Left lung (tissue), 10 donors: ENCODE measurements around the gene JDP2. TPM values are rescaled to one million over a fixed set of nuclear protein-coding genes. Genes with fewer than 3 reads are reported as not detected.
A peak's percentile ranks its signal among the peaks of the same experiment; 100 is the strongest.

Experiments used
- ATAC-seq: fragments of 200-7000 bp; cut with Tn5 transposase; one replicate; pipeline ENCODE4 v1.9.1; 2020; ENCODE audit warnings: moderate library complexity
- DNase-seq, 4 donors: peaks; one replicate each; pipeline ENCODE4 v3.0.0-alpha.2; 2013 to 2020
- H3K27ac ChIP-seq, 2 donors: fragments of 200-600 bp; sonication (generic) in 1 of 2; one replicate each; pipeline versions ENCODE4 v1.5.0 to v1.8.0; 2020 to 2021
- H3K27me3 ChIP-seq, 2 donors: fragments of 200-600 bp; sonication (generic) in 1 of 2; one replicate each; pipeline versions ENCODE4 v1.5.0 to v1.8.0; 2020 to 2021
- H3K36me3 ChIP-seq, 2 donors: fragments of 200-600 bp; sonication (generic) in 1 of 2; one replicate each; pipeline versions ENCODE4 v1.5.0 to v1.8.0; 2020 to 2021
- H3K4me1 ChIP-seq, 2 donors: fragments of 200-600 bp; one replicate each; pipeline ENCODE4 v1.8.0; 2021
- H3K4me3 ChIP-seq, 2 donors: fragments of 200-600 bp; sonication (generic) in 1 of 2; one replicate each; pipeline versions ENCODE4 v1.5.0 to v1.8.0; 2020 to 2021; ENCODE audit warnings: mild to moderate bottlenecking in 1 of 2
- H3K9me3 ChIP-seq, 2 donors: fragments of 200-600 bp; sonication (generic) in 1 of 2; one replicate each; pipeline versions ENCODE4 v1.5.0 to v1.8.0; 2020 to 2021
- CTCF ChIP-seq, 2 donors: fragments of 200-600 bp; sonication (generic) in 1 of 2; IDR thresholded peaks; one replicate each; pipeline versions ENCODE4 v1.5.0 to v1.8.0; 2021; ENCODE audit warnings: antibody characterized with exemption in 2 of 2
- intact Hi-C, 2 donors: fragments of 100-400 bp; cut with DNase I; formaldehyde crosslinking; loops; one replicate each; pipeline versions ENCODE4 v1.11.2 to v1.14.2; 2022
- polyA plus RNA-seq, 6 donors: library from polyadenylated mRNA; unstranded; fragments of 120-200 nt; gene quantifications; one replicate each; pipeline ENCODE4 v1.2.1, GENCODE V29; 2013; ENCODE audit not compliant: insufficient read length in 6 of 6
- total RNA-seq, 2 donors: library from RNA; stranded (reverse); fragmentation: NEBNext Ultra II Directional; extraction: Animal tissue kit (Norgen Biotek cat#: 25700); gene quantifications; one replicate each; pipeline ENCODE4 v1.2.1, GENCODE V29; 2021
- donor health status: DM: no; HTN: yes; CAD: no.
- donor health status: DM: no; HTN: no; CAD: no.

JDP2 gene
- total and polyA plus RNA-seq, 8 donors, result 20.3 to 57.6 (median 26.8) TPM

GRCh38 chr14:75476274-75476995 lies 48.6 kb downstream of the JDP2 start:
- DNase-seq (peak; percentile 20 to 86 (median 78)), ATAC-seq (peak; percentile 95)
- intact Hi-C loops, result no loop called here
- Histone ChIP-seq H3K4me3 (no peak overlapping the region), H3K27me3 (no peaks in the 10 kb centered on the region), H3K4me1 (peaks cover 0 to 9% of the 10 kb centered on the region in 2 donors), H3K9me3 (no peaks in the 10 kb centered on the region), H3K36me3 (peaks cover 0 to 59% of the 10 kb centered on the region in 2 donors), H3K27ac (peak overlapping the region in 1 of 2 donors; percentile 10)
- peak in 1 of 2 donors; percentile 14 for TF ChIP-seq CTCF (IDR thresholded peaks at IDR 0.05)

GRCh38 chr14:75477881-75478280 lies 50.1 kb downstream of the JDP2 start:
- Histone ChIP-seq H3K4me1 (peaks cover 0 to 9% of the 10 kb centered on the region in 2 donors), H3K36me3 (peaks cover 0 to 44% of the 10 kb centered on the region in 2 donors), H3K27me3 (no peaks in the 10 kb centered on the region), H3K4me3 (no peak overlapping the region), H3K27ac (no peak overlapping the region), H3K9me3 (no peaks in the 10 kb centered on the region)
- TF ChIP-seq CTCF (IDR thresholded peaks at IDR 0.05), result no peak
- ATAC-seq (no peak), DNase-seq (no peak)
- intact Hi-C loops, result no loop called here

- no peak for TF ChIP-seq CTCF (IDR thresholded peaks at IDR 0.05)
- DNase-seq, result no peak
- H3K27ac ChIP-seq, result no peak overlapping the region
- ATAC-seq, result no peak
- no peak overlapping the region for H3K4me3 ChIP-seq
- intact Hi-C loops, result no loop called here
- H3K27me3 ChIP-seq, result no peaks in the 10 kb centered on the region
- peaks cover 0 to 9% of the 10 kb centered on the region in 2 donors for H3K4me1 ChIP-seq
- no peaks in the 10 kb centered on the region for H3K9me3 ChIP-seq
- H3K36me3 ChIP-seq, result peaks cover 0 to 23% of the 10 kb centered on the region in 2 donors
Measured at GRCh38 chr14:75479770-75480600, 52.2 kb downstream of the JDP2 start.

- TF ChIP-seq CTCF (IDR thresholded peaks at IDR 0.05), result no peak
- Histone ChIP-seq H3K36me3 (no peaks in the 10 kb centered on the region), H3K27ac (no peak overlapping the region), H3K9me3 (no peaks in the 10 kb centered on the region), H3K4me3 (no peak overlapping the region), H3K27me3 (no peaks in the 10 kb centered on the region), H3K4me1 (no peaks in the 10 kb centered on the region)
- ATAC-seq (no peak), DNase-seq (no peak)
- intact Hi-C loops, result no loop called here
Measured at GRCh38 chr14:75482366-75482765, 54.5 kb downstream of the JDP2 start.
